ENCODE data around the gene UTP25.

DNA sequence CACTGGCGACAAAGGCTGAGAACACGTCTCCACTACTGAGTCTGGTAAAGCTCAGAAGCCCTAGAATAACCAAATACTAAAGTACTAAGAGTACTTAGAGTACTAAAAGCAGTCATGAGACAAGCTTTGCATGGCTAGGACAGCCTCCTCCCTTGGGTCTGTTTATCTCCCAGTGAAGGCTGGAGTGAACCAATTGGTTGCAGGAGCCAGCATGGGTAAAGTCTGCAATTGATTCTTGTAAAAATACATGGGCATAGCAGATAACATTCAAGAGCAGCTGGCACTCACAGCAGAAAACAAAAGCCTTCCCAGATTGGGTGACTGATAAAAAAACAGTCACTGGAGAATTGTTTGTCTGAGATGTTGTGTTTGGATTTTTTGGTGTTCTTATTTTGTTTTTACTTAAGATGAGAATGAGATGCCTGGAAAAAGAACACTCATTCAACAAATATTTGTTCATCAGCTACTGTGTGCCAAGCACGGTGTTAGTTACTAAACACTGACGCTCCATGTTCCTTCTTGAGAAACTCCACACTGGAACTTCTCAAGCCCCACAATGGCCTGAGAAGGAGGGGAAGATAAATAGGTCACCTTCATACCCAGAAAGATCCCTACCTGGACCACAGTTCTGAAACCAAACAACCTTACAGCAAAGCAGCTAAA is 25.5 kb upstream of the UTP25 start:
- TF ChIP-seq, protein P1, sequence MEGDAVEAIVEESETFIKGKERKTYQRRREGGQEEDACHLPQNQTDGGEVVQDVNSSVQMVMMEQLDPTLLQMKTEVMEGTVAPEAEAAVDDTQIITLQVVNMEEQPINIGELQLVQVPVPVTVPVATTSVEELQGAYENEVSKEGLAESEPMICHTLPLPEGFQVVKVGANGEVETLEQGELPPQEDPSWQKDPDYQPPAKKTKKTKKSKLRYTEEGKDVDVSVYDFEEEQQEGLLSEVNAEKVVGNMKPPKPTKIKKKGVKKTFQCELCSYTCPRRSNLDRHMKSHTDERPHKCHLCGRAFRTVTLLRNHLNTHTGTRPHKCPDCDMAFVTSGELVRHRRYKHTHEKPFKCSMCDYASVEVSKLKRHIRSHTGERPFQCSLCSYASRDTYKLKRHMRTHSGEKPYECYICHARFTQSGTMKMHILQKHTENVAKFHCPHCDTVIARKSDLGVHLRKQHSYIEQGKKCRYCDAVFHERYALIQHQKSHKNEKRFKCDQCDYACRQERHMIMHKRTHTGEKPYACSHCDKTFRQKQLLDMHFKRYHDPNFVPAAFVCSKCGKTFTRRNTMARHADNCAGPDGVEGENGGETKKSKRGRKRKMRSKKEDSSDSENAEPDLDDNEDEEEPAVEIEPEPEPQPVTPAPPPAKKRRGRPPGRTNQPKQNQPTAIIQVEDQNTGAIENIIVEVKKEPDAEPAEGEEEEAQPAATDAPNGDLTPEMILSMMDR (IDR thresholded peaks at IDR 0.05) = no peak
- TF ChIP-seq POLR2A (IDR thresholded peaks at IDR 0.05) (no peak), EP300 (IDR thresholded peaks at IDR 0.05) (no peak)

Measured in tibial nerve (tissue), 4 donors.